GM19193 (cell line): ENCODE measurements around the gene CCDC148.

ENCODE experiments used
- POLR2A ChIP-seq: IDR thresholded peaks from 4 replicates; pipeline ENCODE4 v1.6.1; 2011; ENCODE audit not compliant: insufficient read depth, insufficient read length; ENCODE audit errors: extremely low read depth

CCDC148 gene

DNA sequence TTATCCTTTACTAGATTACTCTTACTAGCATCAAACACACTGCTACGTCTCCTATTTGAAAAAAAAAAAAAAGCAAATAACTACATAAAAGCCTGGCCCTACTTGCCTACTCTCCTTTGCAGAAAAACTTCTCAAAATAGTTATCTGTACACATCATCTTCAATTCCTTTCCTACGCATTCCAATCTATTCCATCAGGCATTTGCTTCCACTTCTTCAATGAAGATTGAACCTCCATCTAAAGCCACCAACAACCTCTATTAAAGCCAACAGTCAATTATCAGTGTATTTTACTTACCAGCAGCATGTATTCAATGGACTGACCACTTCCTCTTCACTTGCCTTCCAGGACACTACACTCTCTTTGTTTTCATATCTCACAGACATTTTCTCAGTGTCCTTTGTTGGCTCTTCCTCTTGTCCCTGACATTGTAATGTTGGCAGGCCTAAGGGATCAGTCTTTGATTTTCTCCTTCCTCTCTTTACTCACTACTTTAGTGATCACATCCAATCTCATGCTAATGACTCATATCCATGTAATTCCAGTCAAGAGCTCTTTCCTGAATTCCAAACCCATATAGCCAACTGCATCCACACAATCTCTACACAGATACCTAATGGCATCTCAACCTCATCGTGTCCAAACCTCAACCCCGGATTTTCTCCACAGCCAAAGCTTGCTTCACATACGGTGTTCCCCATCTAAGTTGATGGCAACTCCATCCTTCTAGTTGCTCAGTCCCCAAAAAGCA, 131.3 kb downstream of the CCDC148 start:
- TF ChIP-seq POLR2A = no peak

DNA sequence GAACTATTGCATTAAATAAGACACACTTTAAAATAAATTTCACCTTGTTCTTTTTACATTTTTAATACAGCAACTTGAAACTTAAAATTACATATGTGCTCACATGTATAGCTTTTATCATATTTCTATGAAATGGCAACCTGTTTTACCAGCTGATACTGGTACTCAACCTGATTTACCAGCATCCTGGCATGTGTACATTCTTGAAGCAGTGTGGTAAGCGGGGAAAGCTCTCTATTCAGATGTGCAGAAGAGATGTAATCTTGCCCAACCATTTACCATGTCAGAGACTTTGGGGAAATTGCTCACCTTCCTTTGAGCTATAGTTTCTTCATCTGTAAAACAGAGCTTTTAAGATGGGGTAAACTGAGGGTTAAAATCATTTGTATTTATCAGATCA, 133.2 kb downstream of the CCDC148 start:
- TF ChIP-seq POLR2A = no peak

DNA sequence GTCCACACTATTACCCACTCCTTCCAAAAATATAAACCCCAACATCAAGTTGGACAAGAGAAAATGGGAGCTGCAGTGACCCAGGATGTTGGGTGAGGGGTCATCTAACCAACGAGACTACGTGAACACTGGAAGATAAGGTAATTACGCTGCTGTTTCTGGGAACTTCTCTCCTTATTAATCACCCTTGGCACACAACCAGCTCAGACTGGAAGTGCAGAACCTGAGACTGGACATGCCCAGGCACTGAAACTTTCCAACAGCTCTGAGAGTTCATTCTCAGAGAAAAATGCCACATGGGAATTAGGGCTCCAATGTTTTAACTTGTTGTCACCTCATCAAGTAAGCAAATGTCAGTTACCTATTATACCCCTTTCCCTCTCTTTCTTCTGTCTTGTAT, 135.3 kb downstream of the CCDC148 start:
- TF ChIP-seq POLR2A = no peak

DNA sequence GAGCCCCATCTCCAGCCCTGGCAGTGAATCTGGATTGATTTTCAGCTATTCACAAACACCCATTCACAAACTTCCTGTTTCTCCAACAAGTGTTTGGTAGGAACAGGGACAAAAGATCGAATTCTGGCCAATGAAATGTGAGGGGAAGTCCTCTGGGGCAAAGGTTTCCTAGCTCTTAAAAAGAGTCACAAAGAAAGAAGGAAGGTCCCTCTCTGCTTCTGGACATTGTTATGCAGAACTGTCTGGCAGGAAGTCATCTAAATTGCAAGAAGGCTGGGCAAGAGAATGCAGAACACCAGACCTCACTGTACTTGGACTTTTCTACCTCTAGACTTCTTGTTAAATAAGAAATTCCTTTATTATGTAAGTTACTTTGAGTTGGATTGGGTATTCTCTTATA, 137.3 kb downstream of the CCDC148 start:
- no peak for TF ChIP-seq POLR2A

DNA sequence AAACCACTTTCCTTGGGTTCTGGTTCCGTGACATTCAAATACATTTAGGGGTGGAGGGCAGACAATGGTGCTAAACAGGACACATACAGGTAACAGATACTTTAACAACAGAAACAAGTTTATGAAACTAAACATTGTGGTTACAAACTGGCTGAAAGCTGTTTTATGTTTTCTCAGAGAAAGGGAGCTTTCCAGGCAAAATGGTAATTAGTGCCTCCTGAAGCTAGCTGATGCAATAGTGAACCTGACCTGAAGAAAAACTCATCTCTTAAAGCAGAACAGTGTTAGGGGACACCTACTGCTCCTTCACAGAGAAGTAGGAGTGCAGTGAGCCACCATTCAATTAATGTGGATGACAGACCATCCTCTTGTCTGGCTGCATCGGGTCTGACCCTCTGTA, 138.9 kb downstream of the CCDC148 start:
- TF ChIP-seq POLR2A = no peak

DNA sequence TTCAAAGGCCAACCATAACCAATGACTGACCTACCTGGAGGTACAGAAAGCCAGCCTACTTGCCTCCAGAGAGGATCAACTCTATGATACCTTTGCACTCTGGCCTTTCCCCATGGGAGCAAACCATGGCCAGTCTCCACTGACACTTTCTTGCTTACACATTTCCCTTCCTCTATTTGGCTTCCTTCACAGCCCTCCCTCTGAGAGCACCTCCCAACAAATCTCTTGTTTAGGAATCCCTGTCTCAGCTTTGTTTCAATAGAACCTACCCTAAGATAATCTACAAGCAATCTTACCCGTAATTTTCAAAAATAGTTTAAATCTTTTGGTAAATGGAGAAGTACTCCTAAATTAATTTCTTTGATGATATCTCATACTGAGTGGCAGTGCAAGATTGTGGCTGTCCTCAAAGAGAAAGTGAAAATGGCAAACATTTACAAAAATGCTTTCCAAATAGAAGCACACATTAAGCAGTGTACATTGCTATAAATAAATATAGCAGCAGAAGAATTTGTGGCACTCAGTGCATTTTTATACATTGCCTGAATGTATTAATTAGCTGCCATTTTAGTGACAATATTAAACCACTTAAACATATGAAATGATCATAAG, 140.6 kb downstream of the CCDC148 start:
- TF ChIP-seq POLR2A = no peak

DNA sequence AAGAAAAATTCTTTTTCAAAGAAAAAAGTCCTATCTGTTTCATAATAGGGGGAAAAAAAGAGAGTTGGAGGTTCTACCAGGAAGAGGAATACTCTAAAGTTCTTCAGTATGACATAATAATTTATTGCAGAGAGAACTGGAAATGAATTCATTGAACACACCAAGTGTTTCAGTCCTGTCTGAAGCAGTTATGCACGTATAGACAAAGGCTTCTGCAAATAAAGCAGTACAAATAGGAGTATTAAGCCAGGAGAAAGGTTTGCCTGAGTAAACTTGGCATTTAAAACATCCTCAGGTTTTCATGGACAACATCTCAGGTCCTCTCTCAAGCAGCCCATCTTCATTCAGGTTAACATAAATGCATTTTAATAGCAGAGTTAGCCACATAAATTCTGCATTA, 141.6 kb downstream of the CCDC148 start:
- TF ChIP-seq POLR2A = no peak

DNA sequence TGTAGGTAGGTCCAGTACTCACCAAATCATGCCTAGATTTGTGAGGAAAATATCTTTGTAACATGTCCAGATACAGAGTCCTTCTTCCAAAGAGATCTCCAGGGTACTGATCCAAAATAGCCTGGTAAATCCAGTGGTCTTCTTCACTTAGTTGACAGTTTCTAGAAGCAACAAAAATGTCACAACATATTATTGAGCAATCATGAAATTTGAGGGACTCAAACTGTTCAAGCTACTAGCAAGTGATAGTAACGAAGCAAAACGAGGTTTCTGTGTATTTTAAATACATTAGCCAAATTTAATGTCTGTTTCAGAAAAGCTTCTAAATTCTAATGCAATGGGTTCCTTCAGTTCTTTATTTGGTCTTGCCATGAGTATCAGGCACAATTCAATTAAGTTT, 142.8 kb downstream of the CCDC148 start:
- no peak for TF ChIP-seq POLR2A

DNA sequence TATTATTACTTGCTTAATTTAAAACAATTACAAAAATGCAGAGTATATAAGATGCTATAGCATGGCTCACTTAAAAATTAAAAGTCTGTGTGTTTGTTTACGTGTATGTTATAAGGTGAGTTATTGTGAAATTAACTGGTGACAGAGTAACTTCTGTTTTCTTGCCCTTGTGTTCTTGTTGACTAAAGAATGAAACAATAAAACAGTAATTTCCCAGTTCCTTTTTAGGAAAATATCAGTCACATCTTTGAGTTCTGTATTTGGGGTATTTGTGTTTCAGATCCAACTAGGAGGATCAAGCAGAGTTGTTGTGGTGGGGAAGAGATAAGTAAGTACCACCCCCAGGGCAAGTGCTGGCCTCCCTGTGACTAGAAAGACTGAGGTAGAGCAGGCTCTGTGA, 143.6 kb downstream of the CCDC148 start:
- TF ChIP-seq POLR2A = no peak

DNA sequence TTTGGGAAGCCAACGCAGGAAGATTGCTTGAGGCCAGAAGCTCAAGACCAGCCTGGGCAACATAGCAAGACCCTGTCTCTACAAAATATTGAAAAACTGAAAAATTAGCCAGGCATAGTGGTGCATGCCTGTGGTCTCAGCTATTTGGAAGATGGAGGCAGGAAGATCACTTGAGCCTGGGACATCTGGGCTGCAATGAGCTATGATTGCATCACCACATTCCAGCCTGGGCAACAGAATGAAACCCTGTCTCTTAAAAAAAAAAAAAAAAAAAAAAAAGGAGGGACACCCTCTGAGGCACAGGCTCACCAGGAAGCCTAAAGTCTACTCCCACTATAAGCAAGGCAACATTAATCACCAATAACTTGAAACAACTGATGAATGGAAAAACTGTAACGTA, 151.1 kb downstream of the CCDC148 start:
- TF ChIP-seq POLR2A = no peak

DNA sequence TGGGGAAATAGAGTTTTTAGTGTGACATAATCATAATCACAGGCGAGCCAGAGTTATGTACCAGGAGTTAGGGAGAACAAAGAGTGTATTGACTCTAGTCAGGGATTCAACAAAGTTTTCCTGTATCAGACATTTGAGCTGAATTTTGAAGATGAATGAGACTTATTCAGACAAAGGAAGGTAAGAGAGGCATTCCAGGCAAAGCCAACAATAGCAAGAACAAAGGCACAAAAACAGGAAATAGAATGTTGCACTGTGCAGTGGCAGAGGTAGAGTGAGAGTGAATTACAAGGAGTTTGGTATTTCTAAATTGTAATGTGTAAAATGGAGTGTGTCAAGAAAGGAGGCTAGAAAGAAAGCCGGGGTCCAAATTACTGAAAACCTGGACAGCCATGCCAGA, 156.2 kb downstream of the CCDC148 start:
- no peak for TF ChIP-seq POLR2A

DNA sequence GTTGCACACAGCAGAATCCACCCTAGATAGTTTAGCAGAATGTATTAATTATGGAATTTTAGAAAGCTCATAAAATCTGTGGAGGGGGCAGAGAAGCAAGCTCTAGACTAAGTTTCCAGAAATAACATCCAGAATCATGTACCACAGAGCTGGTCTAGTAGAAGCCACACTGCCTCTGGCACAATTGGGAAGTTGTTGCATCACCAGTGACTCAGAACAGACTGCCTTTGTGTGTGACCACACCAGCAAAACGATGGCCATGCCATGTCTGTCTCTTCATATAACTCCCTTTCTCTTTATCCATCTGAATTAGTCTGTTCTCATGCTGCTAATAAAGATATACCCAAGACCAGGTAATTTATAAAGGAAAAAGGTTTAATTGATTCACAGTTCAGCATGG, 158.9 kb downstream of the CCDC148 start:
- no peak for TF ChIP-seq POLR2A

DNA sequence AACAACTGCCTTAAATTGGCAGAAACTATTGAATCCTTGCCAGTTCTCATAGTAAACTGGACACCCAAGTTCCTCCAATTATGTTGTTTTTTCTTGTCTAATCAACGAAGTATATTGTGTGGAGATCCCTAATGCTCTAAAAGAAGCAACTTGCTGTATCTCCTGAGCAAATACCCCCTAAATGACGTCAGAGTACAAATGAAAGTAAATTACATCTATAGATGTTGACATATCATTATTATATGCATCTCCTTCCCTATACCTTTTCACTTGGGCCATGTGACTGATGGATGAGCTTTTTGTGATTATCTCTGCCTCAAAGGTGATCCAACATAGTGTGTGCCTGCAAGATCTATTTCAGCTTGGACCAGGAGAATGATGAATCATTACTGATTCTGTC, 159.4 kb downstream of the CCDC148 start:
- TF ChIP-seq POLR2A = no peak

DNA sequence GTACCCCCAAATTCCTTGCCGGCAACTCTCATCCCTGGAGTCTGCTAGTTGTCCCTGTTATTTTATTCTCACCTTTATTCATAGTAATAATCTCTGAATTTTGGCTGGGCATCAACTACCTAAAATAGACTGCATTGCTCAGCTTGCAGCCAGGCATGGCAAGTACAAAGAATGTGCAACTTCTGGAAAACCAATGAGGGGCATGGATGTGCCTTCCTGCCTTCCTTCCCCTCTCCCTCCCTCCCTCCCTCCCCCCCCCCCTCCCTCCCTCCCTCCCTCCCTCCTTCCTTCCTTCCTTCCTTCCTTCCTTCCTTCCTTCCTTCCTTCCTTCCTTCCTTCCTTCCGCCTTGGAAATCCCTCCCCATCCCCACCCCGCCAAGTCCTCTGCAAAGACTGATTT, 162.8 kb downstream of the CCDC148 start:
- no peak for TF ChIP-seq POLR2A

DNA sequence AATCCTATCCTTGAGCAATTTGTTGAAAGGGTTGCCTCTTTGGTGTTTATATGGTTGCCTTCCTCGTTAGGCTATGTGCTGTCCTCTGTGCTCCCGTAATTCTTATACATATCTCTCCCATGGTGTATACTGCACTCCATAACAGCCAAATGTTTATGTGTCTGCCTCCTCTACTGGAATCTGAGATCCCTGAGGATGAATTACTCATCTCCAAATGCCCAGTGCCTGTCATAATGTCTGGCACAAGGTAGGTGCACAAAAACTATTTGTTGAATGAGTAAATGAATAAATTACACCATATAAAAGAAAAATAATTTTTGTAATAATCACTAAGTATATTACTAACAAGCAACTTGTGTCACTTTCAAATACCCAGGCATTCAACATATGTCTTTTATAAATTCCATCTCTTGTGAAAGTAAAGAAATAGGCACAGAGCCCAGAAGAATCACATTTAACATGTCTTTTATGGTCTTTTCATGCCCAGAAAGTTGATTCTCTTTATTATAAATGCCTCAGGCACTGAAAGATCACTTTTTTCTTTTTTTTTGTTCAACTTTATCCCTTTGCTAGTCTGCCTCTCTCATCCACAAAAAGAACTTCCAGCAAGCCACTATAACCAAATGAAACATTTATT, 164.9 kb downstream of the CCDC148 start:
- TF ChIP-seq POLR2A = no peak

DNA sequence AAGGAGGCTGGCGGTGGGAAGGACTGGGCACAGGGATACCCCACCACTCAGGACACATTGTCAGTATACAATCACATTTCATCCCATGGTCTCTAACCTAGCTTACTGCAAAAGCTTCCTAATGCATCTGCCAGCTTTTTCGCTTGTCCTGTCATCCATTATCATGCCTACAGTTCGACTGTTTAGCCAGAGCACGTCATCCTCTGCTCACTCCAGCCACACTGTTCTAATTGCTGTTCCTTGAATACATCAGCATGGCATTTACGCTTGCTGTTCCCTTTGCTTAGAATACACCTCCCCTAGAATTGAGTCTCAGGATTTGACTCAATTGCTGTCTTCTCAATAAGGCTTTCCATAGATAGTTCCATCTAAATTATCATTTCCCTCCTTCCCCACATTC, 166.3 kb downstream of the CCDC148 start:
- no peak for TF ChIP-seq POLR2A
